HG03045 (cell line): Measurements from ENCODE around the gene ATXN8OS.
"Not testable (repeated sequence)": the region's sequence is repeated elsewhere in the genome, so short reads cannot be mapped to it uniquely, and the experiment has no call there.

Experiments used
- ATAC-seq: cut with Tn5 transposase; IDR thresholded peaks from one replicate; pipeline ENCODE4 v1.9.1; 2021; ENCODE audit warnings: mild to moderate bottlenecking, moderate library complexity; ENCODE audit not compliant: unreplicated experiment

The ATXN8OS gene

GRCh38 chr13:70107498-70108281 lies at the start of gene ATXN8OS:
Gene ATXN8OS, plus strand, starts transcription at chr13:70107826.
- no peak for ATAC-seq

- ATAC-seq: no peak
These were observed 27.6 kb upstream of the ATXN8OS start for GRCh38 chr13:70080012-70080411.

- ATAC-seq: no peak
These were observed 20.4 kb upstream of the ATXN8OS start for GRCh38 chr13:70087247-70087646.

- no peak for ATAC-seq
These were observed 18.7 kb upstream of the ATXN8OS start for GRCh38 chr13:70088926-70089325.

- no peak for ATAC-seq
These were observed 17.4 kb upstream of the ATXN8OS start for GRCh38 chr13:70090036-70090723.

- no peak for ATAC-seq
These were observed 9.0 kb upstream of the ATXN8OS start for GRCh38 chr13:70098669-70099068.

- ATAC-seq: no peak
These were observed 3.1 kb upstream of the ATXN8OS start for GRCh38 chr13:70104481-70104880.

- no peak for ATAC-seq
These were observed 515 bp upstream of the ATXN8OS start for GRCh38 chr13:70107125-70107497.

- no peak for ATAC-seq
These were observed 905 bp downstream of the ATXN8OS start, which contains the start of gene KLHL1 for GRCh38 chr13:70108356-70109105. Gene KLHL1, minus strand, starts transcription at chr13:70108452. Its CDS starts 753 bp downstream, at chr13:70107699.

GRCh38 chr13:70117338-70117905 lies 9.8 kb downstream of the ATXN8OS start:
- no peak for ATAC-seq

- no peak for ATAC-seq
These were observed 18.1 kb downstream of the ATXN8OS start for GRCh38 chr13:70125693-70126092.

GRCh38 chr13:70128098-70128497 lies 20.5 kb downstream of the ATXN8OS start:
- no peak for ATAC-seq

GRCh38 chr13:70142658-70143057 lies 35.0 kb downstream of the ATXN8OS start:
- ATAC-seq: not testable (repeated sequence)

- no peak for ATAC-seq
These were observed 54.5 kb downstream of the ATXN8OS start for GRCh38 chr13:70162141-70162540.

GRCh38 chr13:70170689-70171088 lies 63.1 kb downstream of the ATXN8OS start:
- ATAC-seq: no peak

- ATAC-seq: no peak
These were observed 63.5 kb downstream of the ATXN8OS start for GRCh38 chr13:70171151-70171550.

GRCh38 chr13:70172946-70173597 lies 65.4 kb downstream of the ATXN8OS start:
- ATAC-seq: no peak

- no peak for ATAC-seq
These were observed 66.0 kb downstream of the ATXN8OS start for GRCh38 chr13:70173598-70173959.

- no peak for ATAC-seq
These were observed 70.7 kb downstream of the ATXN8OS start for GRCh38 chr13:70178346-70178745.
